ENCODE measurements around the gene COL4A6.
A peak's percentile ranks its signal among the peaks of the same experiment; 100 is the strongest.

The COL4A6 gene

DNA sequence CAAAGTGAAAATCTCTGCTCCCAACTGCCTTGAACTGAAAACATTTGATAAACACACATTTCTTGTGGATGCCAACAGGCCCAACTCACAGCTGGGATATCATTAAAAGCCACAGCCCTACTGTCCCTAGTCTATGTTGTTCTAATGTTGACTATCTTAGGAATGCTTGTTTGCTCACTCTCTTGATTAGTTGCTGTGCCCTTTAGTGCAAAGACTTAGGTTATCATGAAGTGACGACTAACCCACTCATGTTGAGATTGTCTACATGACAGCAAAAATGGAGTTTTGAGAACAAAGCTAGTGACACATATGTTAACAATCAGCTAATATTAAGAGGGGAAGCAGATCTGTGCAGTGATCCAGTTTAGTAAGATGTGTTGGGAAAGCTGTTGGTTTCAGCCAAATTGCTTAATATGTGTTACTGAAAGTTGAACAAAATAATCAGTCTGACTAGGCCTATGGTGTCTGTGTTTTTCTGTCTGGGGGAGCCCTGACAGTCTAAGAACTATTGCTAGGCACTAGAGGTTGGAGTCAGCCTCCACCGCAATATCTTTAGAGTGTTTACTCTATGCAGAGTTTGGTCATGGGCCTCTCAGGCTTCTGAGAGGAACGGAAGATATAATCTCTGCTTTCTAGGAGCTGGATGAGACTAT is 221.2 kb downstream of the COL4A6 start:
- DNase-seq (ENCODE audit: low spot score), result no peak

DNA sequence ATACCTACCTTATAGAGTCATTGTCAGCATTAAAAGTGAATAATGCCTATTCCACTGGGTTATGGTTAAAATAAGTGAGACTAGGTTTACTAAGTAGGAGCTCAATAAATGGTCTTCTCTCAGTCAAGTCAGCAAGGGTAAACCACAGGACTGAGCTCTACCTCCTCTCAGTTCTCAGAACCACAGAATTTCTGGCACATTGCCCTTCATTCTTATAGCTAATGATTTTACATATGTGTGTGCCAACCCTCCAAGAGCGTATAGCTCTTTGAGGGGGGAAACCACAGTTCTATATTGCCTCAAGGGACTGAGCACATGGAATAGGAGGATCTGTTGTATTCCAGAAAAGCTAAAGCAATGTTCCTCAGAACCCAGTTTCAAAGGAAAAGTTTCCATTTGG is 221.8 kb downstream of the COL4A6 start:
- DNase-seq (ENCODE audit: low spot score), result no peak

DNA sequence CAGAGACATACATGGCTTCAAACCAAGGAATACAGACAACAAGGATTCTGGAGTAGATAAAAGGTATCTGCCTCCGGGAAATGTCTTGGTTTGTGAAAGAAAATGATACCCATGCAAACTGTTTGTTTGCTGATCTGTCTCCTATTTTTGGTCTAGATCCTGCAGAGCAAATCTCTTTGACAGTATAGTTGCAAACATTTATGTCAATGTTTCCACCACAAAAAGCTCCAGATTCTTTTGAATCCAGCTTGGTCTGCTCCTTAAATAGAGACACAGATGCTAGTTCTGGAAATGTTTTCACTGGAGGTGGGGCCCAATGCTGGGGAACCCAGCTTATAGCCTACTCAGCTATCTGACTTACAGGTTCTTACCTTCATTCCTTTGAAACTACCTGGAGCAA is 226.9 kb downstream of the COL4A6 start:
- DNase-seq (ENCODE audit: low spot score), result no peak

DNA sequence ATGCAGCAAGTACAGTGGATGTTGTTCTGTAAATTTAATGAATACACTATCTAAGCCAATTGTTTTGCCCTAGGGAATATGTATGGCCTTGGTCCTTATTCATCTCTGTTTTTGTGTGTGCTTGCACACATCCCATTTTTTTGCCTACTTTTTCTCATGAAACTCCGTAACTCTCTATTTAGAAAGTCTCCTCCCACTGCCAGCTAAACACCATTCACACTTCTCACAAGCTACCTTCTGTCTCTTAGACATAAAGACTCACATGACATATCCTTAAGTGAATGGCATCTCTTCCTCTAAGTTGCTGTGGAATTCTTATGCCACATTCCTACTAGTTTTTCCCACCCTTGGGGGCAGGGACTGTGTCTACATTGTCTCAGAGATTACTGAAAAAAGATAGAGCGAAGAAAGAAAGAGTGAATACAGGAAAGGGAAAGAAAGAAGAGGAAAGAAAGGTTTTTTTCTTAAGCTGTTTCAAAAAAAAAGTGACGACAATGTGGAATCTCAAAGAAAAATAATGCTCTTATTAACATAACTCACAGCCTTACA is 229.1 kb downstream of the COL4A6 start:
- no peak for DNase-seq (ENCODE audit: low spot score)

DNA sequence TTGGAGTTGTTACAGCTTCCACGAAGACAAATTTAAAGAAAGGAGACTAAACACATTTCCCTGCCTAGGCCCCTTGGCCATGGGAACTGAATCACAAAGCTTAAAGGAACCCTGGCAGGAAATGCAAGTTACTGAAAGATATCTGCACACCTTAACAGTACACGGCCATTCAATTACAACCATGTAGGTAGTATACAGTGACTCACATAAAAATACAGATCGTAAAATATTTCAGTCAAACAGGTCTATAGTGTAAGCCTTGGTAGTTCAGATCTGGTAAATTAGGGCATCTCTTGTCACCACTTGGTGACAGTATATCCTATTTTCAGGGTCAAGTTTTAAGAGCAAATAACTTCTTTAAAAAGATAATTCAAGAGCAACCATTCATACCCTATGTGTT is 234.7 kb downstream of the COL4A6 start:
- DNase-seq (ENCODE audit: low spot score), result no peak

DNA sequence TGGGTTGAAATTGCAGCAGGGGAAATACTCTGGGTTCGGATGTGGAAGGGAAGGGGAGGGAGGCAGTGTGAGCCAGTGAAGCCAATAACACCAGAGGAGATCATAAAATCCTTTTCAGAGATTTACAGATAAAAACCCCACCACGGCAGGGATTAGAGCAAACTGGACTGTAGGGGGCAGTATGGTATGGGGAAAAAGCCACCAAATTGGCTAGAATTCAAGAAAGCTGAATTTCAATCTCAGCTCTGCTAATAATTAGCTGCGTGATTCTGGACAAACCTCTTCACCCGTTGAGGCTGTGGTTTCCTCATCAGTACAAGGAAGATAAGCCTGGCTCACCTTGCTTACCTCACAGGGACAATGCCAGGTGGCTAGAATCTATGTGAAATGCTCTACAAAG is 238.5 kb downstream of the COL4A6 start:
- DNase-seq (ENCODE audit: low spot score), result peak; percentile 39

DNA sequence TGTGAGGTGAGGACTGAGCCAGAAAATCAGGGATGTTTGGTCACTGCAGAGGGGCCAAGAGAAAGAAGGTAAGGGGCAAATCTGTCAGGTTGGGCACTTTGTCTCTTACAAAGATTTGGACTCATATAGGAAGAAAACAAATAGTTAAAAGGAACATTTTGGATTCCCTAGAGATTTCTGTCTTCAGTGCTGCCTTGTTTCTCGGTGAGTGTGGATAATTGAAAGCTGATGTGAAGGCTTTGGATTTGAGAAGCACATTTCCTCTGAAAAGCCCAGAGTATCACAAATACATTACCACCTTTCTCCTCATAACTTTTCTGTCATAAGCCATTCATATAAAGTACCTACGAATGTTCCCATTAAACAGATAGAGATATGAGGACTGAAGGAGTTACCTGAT is 239.2 kb downstream of the COL4A6 start:
- DNase-seq (ENCODE audit: low spot score), result no peak

DNA sequence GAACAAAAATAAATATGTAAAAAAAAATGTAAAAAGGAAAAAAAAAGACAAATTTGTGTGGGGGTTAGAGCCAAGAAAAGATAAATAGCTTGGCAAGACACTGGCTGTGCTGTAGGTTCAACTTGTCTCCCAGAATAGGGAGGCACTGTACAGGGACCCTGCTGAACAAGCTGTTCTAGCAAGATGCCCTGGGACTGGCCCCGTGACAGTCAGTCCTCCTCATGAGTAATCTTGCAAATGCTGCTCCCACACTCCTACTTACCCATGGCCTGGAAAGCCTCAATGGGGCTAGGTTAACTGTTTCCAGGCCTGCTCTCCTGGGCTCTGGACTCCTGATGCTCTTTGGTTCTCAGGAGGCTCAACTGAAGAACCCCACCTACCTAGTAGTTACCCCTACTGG is 239.8 kb downstream of the COL4A6 start:
- DNase-seq (ENCODE audit: low spot score), result no peak

DNA sequence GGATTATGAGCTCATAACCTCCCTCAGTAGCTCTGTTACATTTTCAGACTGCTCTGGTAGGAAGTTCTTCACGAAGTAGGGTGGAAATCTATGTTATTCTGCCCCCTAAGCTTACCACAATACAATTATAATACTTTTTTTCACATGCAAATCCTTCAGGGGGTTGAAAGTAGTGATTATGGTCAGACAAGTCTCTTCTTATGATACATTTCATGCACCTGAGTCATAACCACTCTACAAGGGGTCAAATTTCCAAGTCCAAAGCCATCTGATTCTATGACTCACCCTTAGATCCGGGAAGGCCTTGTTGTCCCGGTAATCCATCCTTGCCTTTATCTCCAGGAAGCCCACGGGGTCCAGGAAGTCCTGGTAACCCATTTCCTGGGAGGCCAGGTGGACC is 251.4 kb downstream of the COL4A6 start:
- peak; percentile 58 for DNase-seq (ENCODE audit: low spot score)

DNA sequence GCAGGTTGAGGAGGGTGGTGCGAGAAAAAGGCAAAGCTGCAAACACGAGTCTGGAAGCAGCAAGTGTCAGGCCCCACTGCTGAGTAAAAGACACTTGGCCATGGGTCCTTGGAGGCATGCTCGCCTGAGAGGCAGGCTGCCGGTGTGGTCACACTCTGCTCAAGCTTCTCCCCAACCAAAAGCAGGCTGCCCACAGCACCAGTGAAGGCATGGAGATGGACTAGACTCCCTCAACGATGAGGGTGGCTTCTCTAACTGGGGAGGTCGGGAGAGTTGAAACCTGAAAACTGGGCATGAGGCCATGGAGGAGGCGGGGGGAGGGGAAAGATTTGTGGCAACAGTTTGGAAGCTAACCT is 260.1 kb downstream of the COL4A6 start:
- DNase-seq (ENCODE audit: low spot score), result no peak

DNA sequence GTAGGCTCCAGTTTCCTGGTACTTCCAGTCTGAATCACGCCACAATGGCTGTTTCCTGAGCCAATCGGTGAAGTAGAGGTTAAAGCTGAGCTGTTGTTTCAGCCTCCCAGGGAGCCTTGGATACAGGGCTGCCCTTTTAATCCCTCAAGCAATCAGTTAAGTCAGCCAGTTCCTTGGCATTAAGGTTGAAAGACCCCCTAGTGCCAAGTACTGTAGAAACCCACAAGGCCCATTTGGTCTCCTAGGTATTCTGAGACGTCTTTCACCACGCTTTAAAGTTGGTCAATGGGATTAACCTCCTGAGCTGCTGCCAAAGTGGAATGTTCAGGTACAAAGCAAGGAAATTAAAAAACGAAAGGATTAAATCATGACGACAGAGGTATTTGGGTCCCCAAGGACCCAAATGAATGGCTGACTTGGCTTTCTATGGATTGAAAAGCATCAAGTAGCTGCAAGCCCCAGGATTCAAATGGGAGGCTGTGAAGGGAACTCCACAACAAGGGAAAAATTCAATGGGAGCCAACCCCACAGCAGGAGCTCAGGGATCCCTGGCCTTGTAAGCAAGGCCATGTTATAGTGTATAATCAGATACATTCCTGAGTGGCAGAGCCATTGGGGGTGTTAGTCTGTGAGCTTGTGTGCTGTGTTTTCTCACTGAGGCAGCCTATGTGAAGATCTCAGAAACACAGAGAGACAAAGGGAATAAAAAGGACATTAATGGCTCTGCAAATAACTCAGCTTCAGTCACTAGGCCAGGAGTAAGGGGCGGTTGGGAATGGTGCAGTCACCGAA is 260.7 kb downstream of the COL4A6 start:
- no peak for DNase-seq (ENCODE audit: low spot score)

DNA sequence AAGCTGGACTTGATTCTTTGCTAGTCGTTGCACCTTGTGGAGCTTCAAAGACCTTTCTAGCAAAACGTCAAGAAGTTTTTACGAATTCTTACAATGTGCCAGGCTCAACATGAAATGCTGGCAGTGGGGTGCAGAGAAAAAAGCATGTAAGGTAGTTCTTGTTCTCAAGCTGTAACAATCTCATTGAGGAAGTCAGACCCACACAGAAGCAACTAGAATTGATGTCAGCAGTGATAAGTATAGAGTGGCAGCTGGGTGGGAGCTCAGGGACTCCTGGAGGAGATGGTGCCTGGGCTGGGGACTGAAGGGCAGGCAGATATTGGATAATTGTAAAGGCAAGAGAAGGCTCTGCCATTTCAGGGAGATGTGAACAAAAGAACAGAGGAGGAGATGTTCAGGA is 264.3 kb downstream of the COL4A6 start:
- no peak for DNase-seq (ENCODE audit: low spot score)

DNA sequence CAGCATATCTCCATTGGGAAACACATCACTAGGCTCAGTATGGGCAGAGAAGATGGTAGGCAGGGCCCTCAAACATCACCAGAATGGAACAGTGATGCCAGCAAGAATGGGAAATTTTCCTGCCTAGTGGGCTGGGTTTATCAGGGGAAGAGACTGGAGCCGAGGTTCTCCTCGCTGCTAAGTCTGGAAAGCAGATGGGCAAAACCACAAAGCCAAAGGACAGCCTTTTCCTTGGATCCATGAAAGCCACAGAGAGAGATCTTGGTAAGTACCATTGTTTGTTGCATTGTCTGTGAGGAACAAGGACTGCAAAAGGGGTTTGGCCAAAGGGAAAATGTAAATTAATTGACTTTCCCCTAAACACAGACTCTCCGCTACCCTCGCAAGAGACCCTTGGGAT is 266.6 kb downstream of the COL4A6 start:
- no peak for DNase-seq (ENCODE audit: low spot score)

DNA sequence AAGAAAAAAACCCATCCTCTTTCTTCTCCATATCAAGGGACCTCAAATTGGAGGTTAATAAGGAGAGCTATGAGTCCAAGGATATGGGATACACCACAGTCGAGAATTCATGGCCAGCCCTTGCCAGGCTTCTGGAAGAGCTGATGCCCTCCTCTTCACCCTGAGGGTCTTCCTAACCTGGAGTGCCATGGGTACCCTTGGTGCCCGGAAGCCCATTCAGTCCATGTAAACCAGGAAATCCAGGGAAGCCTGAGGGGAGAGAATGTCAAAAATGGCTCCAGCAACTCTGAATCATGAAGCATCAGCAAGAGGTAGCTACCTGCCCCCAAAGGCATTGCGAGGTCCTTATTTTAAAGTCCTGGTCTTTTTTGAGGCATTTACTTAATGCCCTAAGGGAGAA is 268.5 kb downstream of the COL4A6 start:
- DNase-seq (ENCODE audit: low spot score), result no peak

DNA sequence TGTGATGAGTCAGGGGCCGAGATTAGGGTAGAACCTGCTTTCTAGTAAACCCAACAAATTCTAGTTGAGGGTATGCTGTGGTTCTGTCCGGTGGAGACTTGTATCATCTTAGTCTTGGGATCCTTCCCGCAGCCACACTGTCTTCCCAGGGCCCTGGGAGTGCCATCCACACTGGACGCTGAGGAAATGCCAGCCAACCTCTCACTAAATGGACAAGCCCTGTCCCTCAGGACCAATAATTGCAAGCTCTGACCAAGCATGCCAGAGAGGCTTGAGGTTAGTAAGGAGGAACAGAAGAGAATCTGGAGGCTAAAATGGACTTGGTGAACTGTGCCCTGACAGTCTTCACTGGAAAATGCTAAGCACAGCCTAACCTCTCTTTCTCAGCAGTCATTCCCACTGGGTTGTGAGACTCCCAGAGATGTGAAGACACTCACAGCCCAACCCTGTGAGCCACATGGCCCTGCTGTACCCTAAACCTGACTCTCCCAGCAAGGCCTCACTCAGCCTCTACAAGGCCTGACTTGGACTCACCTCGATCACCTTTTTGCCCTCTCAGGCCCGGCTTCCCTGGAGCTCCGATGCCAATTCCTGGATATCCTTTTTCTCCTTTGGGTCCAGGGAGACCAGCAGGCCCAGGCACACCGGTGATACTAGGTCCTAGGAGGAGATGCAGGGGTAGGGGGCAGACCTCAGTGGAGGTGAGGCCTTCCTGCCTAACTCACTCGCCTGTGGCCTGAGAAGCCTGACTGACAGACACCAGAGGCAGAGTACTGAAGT is 269.1 kb downstream of the COL4A6 start:
- DNase-seq (ENCODE audit: low spot score), result no peak

DNA sequence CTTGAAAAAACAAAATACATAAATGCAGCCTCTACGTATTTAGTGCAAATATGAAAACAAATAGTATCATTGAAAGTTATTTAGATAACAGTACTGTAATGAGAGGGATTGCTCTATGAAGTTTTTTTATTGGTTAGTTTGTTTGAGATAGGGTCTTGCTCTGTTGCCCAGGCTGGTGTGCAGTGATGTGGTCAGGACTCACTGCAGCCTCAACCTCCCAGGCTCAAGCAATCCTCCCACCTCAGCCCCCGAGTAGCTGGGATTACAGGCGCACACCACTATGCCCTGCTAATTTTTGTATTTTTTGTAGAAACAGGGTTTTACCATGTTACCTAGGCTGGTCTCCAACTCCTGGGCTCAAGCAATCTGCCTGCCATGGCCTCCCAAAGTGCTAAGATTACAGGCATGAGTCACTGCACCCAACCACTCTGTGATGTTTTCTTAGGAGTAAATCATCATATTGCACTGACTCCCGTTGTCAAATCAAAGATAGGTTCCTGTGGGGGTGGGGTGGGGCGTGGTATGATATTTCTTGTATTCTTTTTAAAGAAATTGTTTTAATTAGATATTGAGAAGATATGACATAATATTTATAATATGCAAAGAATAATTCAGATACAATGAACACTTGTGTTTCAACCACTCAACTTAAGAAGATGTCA is 270.9 kb downstream of the COL4A6 start:
- DNase-seq (ENCODE audit: low spot score), result no peak

DNA sequence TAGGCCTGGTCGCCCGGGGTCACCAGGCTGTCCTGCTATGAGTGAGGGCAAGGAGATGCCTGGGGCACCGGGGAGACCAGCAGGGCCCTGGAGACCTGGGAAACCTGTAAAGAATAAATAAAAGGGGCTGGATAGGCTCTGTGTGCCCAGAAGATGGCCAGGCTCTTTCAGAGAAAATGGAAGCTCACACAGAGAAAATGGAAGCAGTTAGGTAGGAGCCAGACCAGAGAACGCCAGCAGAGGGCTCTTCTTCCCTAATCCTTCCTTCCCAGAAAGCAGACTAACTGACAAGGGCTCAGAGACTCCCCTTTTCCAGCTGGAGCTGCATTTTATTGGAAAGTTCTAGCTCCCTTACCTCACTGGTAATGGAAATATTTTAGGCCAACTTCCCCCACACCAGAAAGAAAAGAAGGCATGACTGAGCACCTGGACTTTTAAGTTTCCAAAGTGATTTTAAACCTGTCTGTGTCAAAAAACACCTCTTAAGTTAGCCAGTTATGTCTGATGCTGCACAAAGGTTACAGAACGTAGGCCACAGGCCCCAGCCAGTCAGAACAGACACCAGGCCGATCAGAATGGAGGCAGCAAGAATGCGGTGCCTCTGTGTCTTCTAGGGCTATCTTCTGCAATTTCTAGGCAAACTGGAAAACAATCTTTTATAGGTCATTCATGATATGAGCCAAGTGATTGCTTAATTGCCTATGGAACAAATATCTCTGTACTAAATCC is 272.7 kb downstream of the COL4A6 start:
- DNase-seq (ENCODE audit: low spot score), result peak; percentile 22

DNA sequence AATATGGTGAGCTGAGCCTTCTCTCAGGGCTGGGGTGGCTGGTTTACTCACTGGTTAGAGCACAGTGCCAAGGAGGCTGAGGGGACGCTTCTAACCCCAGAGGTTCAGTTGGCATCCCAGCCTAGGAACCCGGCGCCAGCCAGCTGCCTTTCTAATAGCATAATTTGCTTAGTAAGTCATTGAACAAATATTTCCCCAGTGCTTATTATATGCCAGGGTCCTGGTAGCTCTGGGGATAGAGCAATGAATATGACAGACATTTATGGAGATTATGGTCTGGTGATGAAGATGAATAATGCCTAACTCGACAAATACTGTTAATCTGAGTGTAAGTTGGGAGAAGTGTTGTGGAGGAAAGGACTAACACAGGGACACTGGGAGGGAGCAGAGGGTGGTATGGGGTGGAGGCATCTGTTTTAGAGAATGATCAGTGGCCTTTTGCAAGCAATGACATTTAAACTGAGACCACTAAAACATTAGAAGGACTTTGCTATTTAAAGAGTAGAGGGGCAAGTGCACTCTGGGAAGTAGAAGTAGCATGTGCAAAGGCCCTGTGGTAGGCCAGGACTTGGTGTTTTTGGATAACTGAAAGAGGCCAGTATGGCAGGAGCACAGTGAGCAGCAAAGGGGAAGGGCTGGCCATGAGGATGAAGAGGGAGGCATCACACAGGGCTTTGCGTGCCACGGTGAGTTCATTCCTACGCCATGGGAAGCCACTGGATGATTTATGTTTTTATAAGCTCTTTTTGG is 274.7 kb downstream of the COL4A6 start:
- no peak for DNase-seq (ENCODE audit: low spot score)

DNA sequence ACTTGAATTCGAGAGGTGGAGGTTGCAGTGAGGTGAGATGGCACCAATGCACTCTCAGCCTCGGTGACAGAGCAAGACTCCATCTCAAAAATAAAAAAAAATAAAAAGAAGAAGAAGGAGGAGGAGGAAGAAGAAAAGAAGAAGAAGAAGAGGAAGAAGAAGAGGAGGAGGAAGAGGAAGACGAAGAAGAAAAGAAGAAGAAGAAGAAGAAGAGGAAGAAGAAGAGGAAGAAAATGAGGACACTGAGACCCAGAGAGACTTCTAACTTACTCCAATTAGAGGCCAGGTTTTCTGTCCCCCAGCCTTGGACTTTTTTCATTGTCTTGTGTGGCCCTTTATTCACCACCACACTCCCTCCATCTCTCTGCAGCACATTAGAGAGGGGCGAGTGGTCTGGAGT is 276.0 kb downstream of the COL4A6 start:
- DNase-seq (ENCODE audit: low spot score), result no peak

DNA sequence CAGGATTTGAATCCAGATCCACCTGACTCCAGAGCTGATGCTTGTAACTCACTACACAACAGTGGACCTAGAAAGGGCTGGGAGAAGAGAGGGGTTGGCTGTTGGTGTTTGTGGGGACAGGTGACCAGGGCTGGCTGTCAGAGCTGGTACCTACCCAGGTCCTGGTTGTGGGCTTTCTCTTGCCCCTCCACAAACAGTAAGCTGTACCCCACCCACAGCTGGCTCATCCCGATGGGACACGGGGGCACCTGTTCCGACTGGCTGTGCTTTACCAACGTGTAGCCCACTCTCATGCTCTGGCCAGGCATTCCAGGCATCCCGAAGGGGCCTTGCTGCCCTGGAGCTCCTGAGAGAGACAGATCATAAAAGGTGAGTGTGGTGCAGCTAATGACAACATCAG is 277.9 kb downstream of the COL4A6 start:
- no peak for DNase-seq (ENCODE audit: low spot score)

Data from kidney capillary endothelial cell (primary cell).